GM12878 (cell line): ENCODE results near the gene B3GAT1. TPM values are rescaled to one million over a fixed set of nuclear protein-coding genes. Genes with fewer than 3 reads are reported as not detected.

ENCODE experiments used
- ATAC-seq: fragments of 200-7000 bp; cut with Tn5 transposase; 3 replicates; pipeline ENCODE4 v1.9.1; 2020; ENCODE audit warnings: mild to moderate bottlenecking, moderate library complexity
- BruUV-seq: library from RNA; stranded (reverse); fragments of 400-500 nt; replicated peaks from 2 replicates; lab custom pipeline; 2021; lab: Mats Ljungman, UMichigan
- CTCF ChIA-PET: fragments of 300-600 bp; sonication (Branson Sonifier 250); formaldehyde crosslinking; extraction: SDS; loops from one replicate; lab custom pipeline; 2021; ENCODE audit warnings: inconsistent platforms; lab: Yijun Ruan, JAX
- POLR2A ChIA-PET: fragments of 350-600 bp; formaldehyde crosslinking; extraction: SDS; loops from one replicate; lab custom pipeline; 2021; ENCODE audit warnings: inconsistent platforms; lab: Charles Lee
- RAD21 ChIA-PET: fragments of 300-600 bp; sonication (Branson Sonifier 250); formaldehyde crosslinking; loops from one replicate; lab custom pipeline; 2023; ENCODE audit warnings: antibody characterized with exemption; ENCODE audit not compliant: unreplicated experiment; lab: Charles Lee
- SMC1A ChIA-PET: fragments of 300-600 bp; sonication (Branson Sonifier 250); formaldehyde crosslinking; loops from one replicate; lab custom pipeline; 2023; ENCODE audit not compliant: unreplicated experiment, uncharacterized antibody; lab: Charles Lee
- DNase-seq: peaks from one replicate; pipeline ENCODE4 v3.0.0-alpha.2; 2011; ENCODE audit warnings: low read depth, low spot score
- FAIRE-seq: peaks from 3 replicates; lab custom pipeline; 2011; peaks lifted over from hg19 to GRCh38; lab: Jason Lieb, UNC
- H2AFZ ChIP-seq: 2 replicates; pipeline ENCODE4 v1.6.0; 2011; ENCODE audit warnings: low read depth, low read length, control low read depth; ENCODE audit not compliant: control insufficient read depth
- H3K27ac ChIP-seq: 2 replicates; pipeline ENCODE4 v1.5.1; 2011; ENCODE audit warnings: control low read depth; ENCODE audit not compliant: control insufficient read depth, insufficient read depth
- H3K27me3 ChIP-seq, 2 experiments: replicated peaks in 1 of 2; 2 replicates each; pipeline versions ENCODE4 v1.6.0 to v1.6.1; 2011; ENCODE audit warnings: low read length in 1 of 2; ENCODE audit not compliant: control insufficient read depth in 2 of 2, insufficient read depth in 2 of 2
- H3K36me3 ChIP-seq, 2 experiments: 2 replicates each; pipeline ENCODE4 v1.5.1; 2011; ENCODE audit warnings: low read length in 1 of 2; ENCODE audit not compliant: control insufficient read depth in 2 of 2, insufficient read depth in 2 of 2
- H3K4me1 ChIP-seq: 2 replicates; pipeline ENCODE4 v1.6.1; 2011; ENCODE audit warnings: mild to moderate bottlenecking, low read length, moderate library complexity, mixed read lengths; ENCODE audit not compliant: control insufficient read depth, insufficient read depth
- H3K4me2 ChIP-seq: 2 replicates; pipeline ENCODE4 v1.6.0; 2011; ENCODE audit warnings: control low read depth; ENCODE audit not compliant: control insufficient read depth, insufficient read depth
- H3K4me3 ChIP-seq: fragments of 200-600 bp; sonication (generic); 2 replicates; pipeline ENCODE4 v1.5.1; 2016
- H3K79me2 ChIP-seq: 2 replicates; pipeline ENCODE4 v1.6.0; 2011; ENCODE audit warnings: low read length; ENCODE audit not compliant: control insufficient read depth, insufficient read depth
- H3K9ac ChIP-seq: 2 replicates; pipeline ENCODE4 v1.8.0; 2011; ENCODE audit warnings: low read length, control low read depth, mixed read lengths; ENCODE audit not compliant: control insufficient read depth, insufficient read depth
- H3K9me3 ChIP-seq: replicated peaks from 3 replicates; pipeline ENCODE4 v1.5.1; 2011; ENCODE audit warnings: mild to moderate bottlenecking, low read length; ENCODE audit not compliant: control insufficient read depth, insufficient read depth
- H4K20me1 ChIP-seq: 2 replicates; pipeline ENCODE4 v1.6.0; 2011; ENCODE audit not compliant: control insufficient read depth, insufficient read depth
- BACH1 ChIP-seq: fragments of 450-650 bp; IDR thresholded peaks from 2 replicates; pipeline ENCODE4 v1.6.1; 2017; ENCODE audit warnings: mild to moderate bottlenecking, borderline replicate concordance
- BHLHE40 ChIP-seq, 2 experiments: fragments of 450-650 bp in 1 of 2; IDR thresholded peaks; 2 replicates each; pipeline ENCODE4 v1.6.1; 2011 to 2017; ENCODE audit warnings: low read depth in 2 of 2, borderline replicate concordance in 1 of 2, improper control_type of control experiment in 1 of 2, low read length in 1 of 2, mild to moderate bottlenecking in 1 of 2
- BRCA1 ChIP-seq: IDR thresholded peaks from 2 replicates; pipeline ENCODE4 v1.6.1; 2011; ENCODE audit warnings: low read depth, low read length, improper control_type of control experiment
- CHD4 ChIP-seq: fragments of 200-600 bp; sonication (generic); IDR thresholded peaks from 2 replicates; pipeline ENCODE4 v1.6.1; 2016; ENCODE audit warnings: mild to moderate bottlenecking
- EP300 ChIP-seq, 2 experiments: fragments of 150-350 bp in 1 of 2; IDR thresholded peaks; 2 replicates each; pipeline ENCODE4 v1.6.1; 2011 to 2012; ENCODE audit warnings: low read depth in 2 of 2, low read length in 2 of 2, borderline replicate concordance in 1 of 2, improper control_type of control experiment in 1 of 2, inconsistent platforms in 1 of 2; ENCODE audit not compliant: control insufficient read depth in 1 of 2
- EZH2 ChIP-seq: IDR thresholded peaks from 2 replicates; pipeline ENCODE4 v1.6.1; 2012; ENCODE audit warnings: low read depth, mild to moderate bottlenecking, control low read depth, inconsistent platforms, low read length, borderline replicate concordance; ENCODE audit not compliant: control insufficient read depth
- HDGF ChIP-seq: fragments of 450-650 bp; IDR thresholded peaks from 2 replicates; pipeline ENCODE4 v1.6.1; 2016; ENCODE audit warnings: antibody characterized with exemption
- MEF2A ChIP-seq: IDR thresholded peaks from 2 replicates; pipeline ENCODE4 v1.6.1; 2011; ENCODE audit warnings: low read depth, mild to moderate bottlenecking, low read length, moderate library complexity; ENCODE audit not compliant: insufficient read depth
- MTA3 ChIP-seq: IDR thresholded peaks from 2 replicates; pipeline ENCODE4 v1.6.1; 2012; ENCODE audit warnings: low read length, inconsistent platforms, borderline replicate concordance
- POLR2AphosphoS2 ChIP-seq: IDR thresholded peaks from 2 replicates; pipeline ENCODE4 v1.6.1; 2011; ENCODE audit warnings: low read depth, mild to moderate bottlenecking, low read length, improper control_type of control experiment, moderate library complexity
- RELA ChIP-seq: fragments of 450-650 bp; IDR thresholded peaks from 2 replicates; pipeline ENCODE4 v1.8.0; 2014; ENCODE audit warnings: borderline replicate concordance; ENCODE audit not compliant: partially characterized antibody
- RELB ChIP-seq: fragments of 450-650 bp; IDR thresholded peaks from 2 replicates; pipeline ENCODE4 v1.6.1; 2017; ENCODE audit warnings: low read depth, mild to moderate bottlenecking, moderate library complexity
- TAF1 ChIP-seq: IDR thresholded peaks from 2 replicates; pipeline ENCODE4 v1.6.1; 2011; ENCODE audit warnings: mild to moderate bottlenecking, low read depth, low read length, borderline replicate concordance
- ZNF384 ChIP-seq: IDR thresholded peaks from 2 replicates; pipeline ENCODE4 v1.6.1; 2012; ENCODE audit warnings: low read depth, mild to moderate bottlenecking, low read length, improper control_type of control experiment, borderline replicate concordance
- ZSCAN29 ChIP-seq: fragments of 450-650 bp; IDR thresholded peaks from 2 replicates; pipeline ENCODE4 v1.6.1; 2017; ENCODE audit warnings: mild to moderate bottlenecking, moderate library complexity
- WGBS: methylation state at CpG from one replicate; pipeline ENCODE4 v1.1.6; 2016; ENCODE audit warnings: low lambda C conversion rate; ENCODE audit not compliant: insufficient replicate concordance, insufficient coverage; ENCODE audit errors: missing lambda C conversion rate; 5-methylcytosine and 5-hydroxymethylcytosine counted together
- in situ Hi-C: fragments of 300-500 bp; cut with MboI; formaldehyde crosslinking; loops from 9 replicates; pipeline ENCODE4 v1.14.3; 2018; ENCODE audit warnings: mixed read lengths
- intact Hi-C: fragments of 100-400 bp; cut with micrococcal nuclease; formaldehyde crosslinking; loops from one replicate; pipeline ENCODE4 v1.14.2; 2022; ENCODE audit not compliant: unreplicated experiment
- polyA plus RNA-seq, 11 experiments: library from polyadenylated mRNA; depleted of rRNA in 4 of 11; unstranded in 6 of 11; stranded (reverse) in 5 of 11; fragments of >200 nt; fragmentation: Nextera tagmentation in 4 of 11; fragmentation: Illumina TruSeq in 1 of 11; extraction: Ambion mirVana in 4 of 11; extraction: Trizol in 1 of 11; gene quantifications; 1 replicate in 1 of 11; 2 replicates in 10 of 11; pipeline versions ENCODE4 v1.2.1 to v1.2.3, GENCODE V29; 2011 to 2016; ENCODE audit warnings: inconsistent platforms in 2 of 11, missing spikeins in 2 of 11, low read depth in 1 of 11
- total RNA-seq, 4 experiments: library from RNA; depleted of rRNA in 3 of 4; stranded (reverse); fragments of >200 nt in 3 of 4; fragmentation: Illumina TruSeq in 1 of 4; extraction: Trizol in 1 of 4; gene quantifications; 2 replicates each; pipeline versions ENCODE4 v1.2.1 to v1.2.3, GENCODE V29; 2013 to 2021

B3GAT1 gene
- total and polyA plus RNA-seq, 10 of the 15 experiments (the other 5 are each of a cell fraction or from before 2014, with no cell fraction given) = 0.05 TPM; not detected in 9

DNA sequence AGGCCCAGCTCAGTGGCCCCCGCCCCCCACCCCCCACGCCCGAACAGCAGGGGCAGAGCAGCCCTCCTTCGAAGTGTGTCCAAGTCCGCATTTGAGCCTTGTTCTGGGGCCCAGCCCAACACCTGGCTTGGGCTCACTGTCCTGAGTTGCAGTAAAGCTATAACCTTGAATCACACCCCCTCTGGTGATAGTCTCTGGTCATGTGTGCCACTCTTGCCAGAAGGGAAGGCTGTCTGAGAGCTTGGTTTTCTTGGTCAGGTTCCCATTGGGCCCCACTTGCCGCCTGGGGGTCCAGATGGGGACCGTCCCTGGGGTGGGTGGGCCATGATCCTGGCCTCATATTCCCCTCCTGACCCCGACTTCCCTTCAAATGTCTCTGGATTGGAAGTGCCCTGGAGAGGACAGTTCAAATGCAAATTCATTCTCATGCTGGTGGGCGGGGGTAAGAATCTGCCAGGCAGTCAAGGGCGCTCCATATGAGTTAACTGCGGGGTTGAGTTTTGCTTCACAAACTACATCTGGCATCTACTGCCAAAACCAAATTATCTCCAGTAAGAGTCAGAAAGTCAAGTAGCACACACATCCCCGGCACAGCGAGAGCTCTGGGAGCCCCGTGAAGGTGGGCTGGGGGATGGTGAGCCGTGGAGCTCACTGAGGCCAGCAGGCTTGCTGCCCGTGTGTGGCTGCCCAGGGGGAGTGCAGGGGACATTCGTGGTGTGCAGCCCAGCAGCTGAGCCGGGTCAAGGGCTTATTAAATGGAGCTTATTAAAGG lies 35.7 kb downstream of the B3GAT1 start:
- no peak for ATAC-seq
- intact Hi-C loops (no loop called here), in situ Hi-C loops (no loop called here)
- no peak for FAIRE-seq
- no peak overlapping the region for H3K27ac ChIP-seq
- no peaks in the 10 kb centered on the region for H4K20me1 ChIP-seq
- POLR2A ChIA-PET = no interaction called here
- RAD21 ChIA-PET = interaction anchor here (1.6 kb wide), 1 partner anchor 169 kb away, joined by 3 read pairs; no protein-coding TSS in a partner anchor
- 29% methylated on average over 18 of the region's 18 CpGs for WGBS
- CTCF ChIA-PET = no interaction called here
- no peak for DNase-seq
- H3K9me3 ChIP-seq = no peaks in the 10 kb centered on the region; the same call in 2 of the 3 replicates
- H2AFZ ChIP-seq = no peak overlapping the region
- H3K4me1 ChIP-seq = no peaks in the 10 kb centered on the region
- H3K4me3 ChIP-seq = no peak overlapping the region
- no peak overlapping the region for H3K4me2 ChIP-seq
- BruUV-seq = no TSS peak
- H3K9ac ChIP-seq = no peak overlapping the region
- no peaks in the 10 kb centered on the region for H3K36me3 ChIP-seq
- H3K79me2 ChIP-seq = no peaks in the 10 kb centered on the region
- peaks cover 0 to 4% of the 10 kb centered on the region in 2 experiments; a peak in 3 of 4 replicates for H3K27me3 ChIP-seq
- SMC1A ChIA-PET = no interaction called here
- TF ChIP-seq POLR2AphosphoS2 (no peak), BACH1 (no peak), CHD4 (no peak), HDGF (no peak), ZSCAN29 (no peak)

DNA sequence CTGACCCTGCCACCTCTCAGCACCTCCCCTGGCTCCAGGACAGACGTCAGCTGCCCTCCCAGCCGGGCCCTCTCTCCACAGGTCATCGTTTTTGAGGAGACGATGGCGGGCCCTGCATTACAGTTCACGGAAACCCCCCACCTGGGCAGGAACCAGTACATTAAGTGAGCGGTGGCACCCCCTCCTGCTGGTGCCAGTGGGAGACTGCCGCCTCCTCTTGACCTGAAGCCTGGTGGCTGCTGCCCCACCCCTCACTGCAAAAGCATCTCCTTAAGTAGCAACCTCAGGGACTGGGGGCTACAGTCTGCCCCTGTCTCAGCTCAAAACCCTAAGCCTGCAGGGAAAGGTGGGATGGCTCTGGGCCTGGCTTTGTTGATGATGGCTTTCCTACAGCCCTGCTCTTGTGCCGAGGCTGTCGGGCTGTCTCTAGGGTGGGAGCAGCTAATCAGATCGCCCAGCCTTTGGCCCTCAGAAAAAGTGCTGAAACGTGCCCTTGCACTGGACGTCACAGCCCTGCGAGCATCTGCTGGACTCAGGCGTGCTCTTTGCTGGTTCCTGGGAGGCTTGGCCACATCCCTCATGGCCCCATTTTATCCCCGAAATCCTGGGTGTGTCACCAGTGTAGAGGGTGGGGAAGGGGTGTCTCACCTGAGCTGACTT lies 37.0 kb downstream of the B3GAT1 start:
- BruUV-seq = no TSS peak
- peaks cover 0 to 5% of the 10 kb centered on the region in 2 experiments; a peak in 3 of 4 replicates for H3K27me3 ChIP-seq
- H3K9ac ChIP-seq = no peak overlapping the region
- H3K4me3 ChIP-seq = no peak overlapping the region
- 17% methylated on average over 13 of the region's 16 CpGs for WGBS
- H3K36me3 ChIP-seq = no peaks in the 10 kb centered on the region
- no peak overlapping the region for H3K27ac ChIP-seq
- H3K79me2 ChIP-seq = no peaks in the 10 kb centered on the region
- in situ Hi-C loops = no loop called here
- H3K4me2 ChIP-seq = no peak overlapping the region
- FAIRE-seq (no peak), DNase-seq (no peak), ATAC-seq (no peak)
- H2AFZ ChIP-seq = no peak overlapping the region
- H3K4me1 ChIP-seq = no peaks in the 10 kb centered on the region
- H4K20me1 ChIP-seq = no peaks in the 10 kb centered on the region
- ChIA-PET CTCF (no interaction called here), SMC1A (no interaction called here), RAD21 (no interaction called here), POLR2A (no interaction called here)
- intact Hi-C loops = no loop called here
- no peaks in the 10 kb centered on the region; the same call in 2 of the 3 replicates for H3K9me3 ChIP-seq
- no peak for TF ChIP-seq EP300 (IDR thresholded peaks at IDR 0.05; ENCODE audit: borderline replicate concordance in 1 of 2, control insufficient read depth in 1 of 2, low read depth in 2 of 2, low read length in 2 of 2)
- TF ChIP-seq MEF2A = no peak
- TF ChIP-seq TAF1 = no peak
- TF ChIP-seq BRCA1 = no peak
- TF ChIP-seq ZNF384 = no peak
- no peak for TF ChIP-seq BHLHE40 (IDR thresholded peaks at IDR 0.05; ENCODE audit: borderline replicate concordance in 1 of 2, low read depth in 2 of 2, low read length in 1 of 2)
- TF ChIP-seq RELB = no peak
- TF ChIP-seq MTA3 = no peak
- no peak for TF ChIP-seq RELA
- no peak for TF ChIP-seq EZH2
